GM18520 (cell line): ENCODE results near the gene DQX1.

ENCODE experiments used
- ATAC-seq: cut with Tn5 transposase; IDR thresholded peaks from one replicate; pipeline ENCODE4 v1.9.1; 2021; ENCODE audit not compliant: unreplicated experiment

The DQX1 gene

DNA sequence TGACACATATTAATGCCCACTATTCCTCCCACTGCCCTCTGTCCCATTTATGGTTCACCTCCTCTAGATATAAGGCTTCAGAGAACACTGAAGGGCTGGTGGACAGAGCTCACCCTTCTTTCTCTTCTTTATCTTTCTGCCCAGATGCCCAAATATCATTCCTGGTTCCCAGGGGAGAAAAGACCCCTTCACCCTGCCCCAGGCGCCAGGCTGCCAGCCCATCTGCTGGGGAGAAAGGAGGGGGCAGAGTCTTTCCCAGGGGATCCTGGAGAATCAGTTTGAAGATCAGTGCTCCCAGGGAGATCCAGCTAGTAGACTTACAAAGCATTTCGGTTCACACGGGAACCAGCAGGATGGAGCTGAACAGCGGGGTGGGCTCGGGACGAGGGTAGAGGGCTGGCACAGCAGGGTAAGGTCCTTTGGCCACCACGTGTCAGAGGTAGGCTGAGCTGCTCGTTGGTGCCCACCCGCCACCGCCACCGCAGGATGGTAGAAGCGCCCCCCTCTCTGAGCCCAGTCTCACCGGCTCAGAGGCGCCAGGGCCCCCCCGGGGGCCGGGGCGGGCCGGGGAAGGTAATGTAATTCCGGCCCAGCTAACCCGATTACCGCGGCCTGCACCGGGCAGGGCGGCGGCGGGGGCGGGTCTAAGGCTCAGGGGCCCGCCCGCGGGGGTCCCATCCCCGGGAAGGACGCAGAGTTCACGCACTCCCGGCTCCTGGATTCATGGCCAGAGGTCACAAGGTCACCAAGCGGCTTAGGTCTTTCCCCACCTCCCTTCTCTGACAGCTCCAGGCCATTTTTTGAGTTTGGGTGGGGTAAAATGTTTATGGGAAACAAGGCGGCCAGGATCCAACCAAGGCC, 13.1 kb downstream of the DQX1 start:
- no peak for ATAC-seq

DNA sequence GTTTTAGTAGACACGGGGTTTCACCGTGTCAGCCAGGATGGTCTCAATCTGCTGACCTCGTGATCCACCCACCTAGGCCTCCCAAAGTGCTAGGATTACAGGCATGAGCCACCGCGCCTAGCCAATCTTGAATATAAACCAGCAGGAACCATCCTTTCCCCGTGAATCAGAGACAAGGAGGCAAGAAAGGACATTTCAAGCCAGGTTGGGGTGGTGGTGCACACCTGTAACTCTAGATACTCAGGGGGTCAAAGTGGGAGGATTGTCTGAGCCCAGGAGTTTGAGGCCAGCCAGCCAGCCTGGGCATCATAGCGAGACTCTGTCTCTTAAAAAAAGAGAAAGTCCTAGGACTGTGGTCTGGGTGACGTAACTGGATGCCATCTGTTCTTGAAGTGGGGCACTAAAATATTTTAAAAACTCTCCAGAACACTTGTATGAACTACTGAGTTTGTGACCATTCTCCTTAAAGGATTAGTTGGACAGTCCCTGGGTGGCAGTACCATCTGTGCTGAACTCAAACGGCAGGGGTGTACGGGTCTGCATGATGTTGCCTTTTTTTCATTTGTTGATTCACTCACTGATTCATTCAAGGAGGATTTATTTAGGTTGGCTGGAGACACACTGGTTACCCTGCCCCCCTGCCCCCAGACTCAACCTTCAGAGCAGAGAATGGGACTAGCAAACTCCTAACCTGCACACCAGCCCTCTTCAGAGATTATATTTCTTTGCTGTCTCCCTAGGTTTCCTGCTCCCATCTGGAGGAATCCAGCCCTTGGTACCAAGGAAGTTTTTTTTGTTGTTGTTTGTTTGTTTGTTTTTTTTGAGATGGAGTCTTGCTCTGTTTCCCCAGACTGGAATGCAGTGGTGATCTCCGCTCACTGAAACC, 14.7 kb downstream of the DQX1 start:
- no peak for ATAC-seq

DNA sequence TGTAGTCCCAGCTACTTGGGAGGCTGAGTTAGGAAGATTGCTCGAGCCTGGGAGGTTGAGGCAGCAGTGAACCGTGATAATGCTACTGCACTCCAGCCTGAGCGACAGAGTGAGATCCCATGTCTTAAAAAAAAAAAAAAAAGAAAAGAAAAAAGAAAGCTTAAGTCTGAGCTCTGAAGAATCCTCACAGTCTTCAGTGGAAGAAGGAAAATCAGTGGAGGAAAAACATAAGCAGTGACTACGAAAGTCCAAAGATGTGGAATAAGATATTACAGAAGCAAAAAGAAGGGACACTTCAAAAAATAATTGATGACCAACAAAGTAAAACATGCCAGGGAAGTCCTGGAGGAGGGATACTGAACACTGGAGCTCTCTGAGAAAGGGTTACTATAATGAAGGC, 15.8 kb downstream of the DQX1 start:
- no peak for ATAC-seq

DNA sequence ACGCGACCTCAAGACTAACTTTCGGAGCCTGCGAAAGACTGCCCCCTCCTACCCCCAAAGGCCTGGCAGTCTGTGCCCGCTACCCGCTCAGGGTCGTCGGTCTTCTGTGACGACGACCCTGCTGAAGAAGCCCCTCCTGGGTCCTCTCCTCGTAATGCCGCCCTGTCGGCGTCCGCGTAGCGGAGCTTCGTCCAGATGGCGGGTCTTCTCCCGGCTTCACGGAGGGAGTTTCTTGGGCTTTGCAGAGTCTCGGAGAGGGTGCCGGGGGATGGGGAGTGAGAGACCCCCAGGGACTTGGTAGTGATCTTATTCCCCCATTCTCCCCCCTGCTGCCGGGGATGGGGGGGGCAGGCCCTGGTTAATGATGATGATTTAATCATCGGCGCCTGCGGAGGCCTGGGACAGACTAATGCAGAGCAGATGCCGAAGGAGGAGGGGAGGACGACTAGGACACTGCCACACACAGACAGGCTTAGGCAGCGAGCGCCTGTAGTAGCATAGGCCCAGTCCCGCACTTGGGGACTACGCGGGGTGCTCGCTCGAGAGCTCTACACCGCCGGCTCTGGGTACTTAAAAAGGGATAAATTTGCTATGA, 18.0 kb downstream of the DQX1 start:
- no peak for ATAC-seq

DNA sequence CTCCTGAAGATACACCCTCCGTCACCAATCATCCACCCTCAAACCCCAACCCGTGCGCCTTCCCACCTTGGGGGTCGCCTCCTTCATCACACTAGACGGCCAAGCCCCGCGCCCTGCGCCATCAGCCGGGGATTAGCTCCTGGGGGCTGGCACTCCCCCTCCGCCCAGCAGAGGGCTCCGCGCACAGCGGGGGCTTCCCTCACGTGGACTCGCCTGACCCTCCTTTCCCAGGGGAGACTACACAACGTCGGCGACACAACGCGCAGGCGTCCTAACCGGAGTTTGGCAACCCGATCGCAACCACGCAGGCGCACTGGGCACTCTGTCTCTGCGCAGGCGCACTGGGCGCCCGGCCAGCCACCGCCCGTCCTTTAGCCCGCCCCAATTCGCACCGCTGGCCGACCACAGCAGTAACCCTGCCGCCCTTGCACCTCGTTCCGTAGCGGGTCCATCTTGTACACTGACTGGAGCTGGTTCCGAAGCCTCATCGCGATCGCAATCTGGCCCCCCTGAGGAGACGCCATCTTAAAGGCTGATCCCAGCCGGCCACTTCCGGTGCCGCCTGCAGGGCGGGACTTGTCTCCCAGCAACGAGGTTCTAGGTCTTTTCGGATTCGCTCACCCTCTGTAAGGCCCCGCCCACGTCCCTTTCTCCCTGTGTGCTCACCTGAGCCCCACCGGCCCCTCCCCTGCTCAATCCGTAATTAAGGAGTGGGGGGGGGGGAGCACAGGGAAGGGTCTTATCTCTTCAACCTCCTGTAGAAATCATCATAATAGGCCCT, 18.7 kb downstream of the DQX1 start, which contains the start of gene PCGF1:
PCGF1 (minus strand) TSS at position 551 of the 781 bp plus-strand sequence; CDS start at position 524, 27 bp downstream.
- ATAC-seq: peak; percentile 78

DNA sequence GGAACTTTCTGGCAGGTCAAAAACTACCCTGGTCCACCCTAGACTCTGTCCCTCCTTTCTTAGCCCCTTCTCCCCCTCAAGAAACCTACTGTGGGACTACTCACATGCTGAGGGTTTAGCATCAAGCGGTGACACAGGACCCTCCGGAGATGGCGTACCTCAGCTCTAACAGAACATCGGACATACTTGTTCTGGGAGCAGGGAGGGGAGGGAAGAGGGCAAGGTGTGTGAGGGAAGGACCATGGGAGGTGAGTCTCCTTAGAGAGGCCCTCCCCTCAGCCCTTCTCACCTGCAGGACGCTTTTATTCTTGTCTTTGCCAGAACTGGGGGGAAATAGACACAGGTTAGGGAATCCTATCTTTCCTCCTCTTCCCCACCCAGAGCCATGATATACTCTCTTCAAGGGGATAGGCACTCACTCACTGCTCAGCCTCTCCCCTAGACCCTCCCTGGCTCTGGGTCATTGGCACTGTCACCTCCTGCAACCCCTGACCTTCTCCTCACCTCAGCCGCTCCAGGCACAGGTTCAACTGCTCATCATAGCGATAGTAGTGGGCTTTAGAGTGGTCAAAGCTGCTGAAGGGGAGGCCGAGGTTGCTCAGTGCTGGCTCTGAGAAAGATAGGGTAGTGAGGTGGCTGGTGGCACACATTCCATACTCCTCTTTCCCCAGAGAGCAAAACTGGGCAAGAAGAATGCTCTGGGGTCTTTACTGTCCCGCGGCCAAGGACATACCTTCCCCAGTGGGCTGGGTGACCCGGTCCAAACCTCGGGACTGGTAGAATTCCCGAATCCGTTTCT, 20.4 kb downstream of the DQX1 start:
- no peak for ATAC-seq

DNA sequence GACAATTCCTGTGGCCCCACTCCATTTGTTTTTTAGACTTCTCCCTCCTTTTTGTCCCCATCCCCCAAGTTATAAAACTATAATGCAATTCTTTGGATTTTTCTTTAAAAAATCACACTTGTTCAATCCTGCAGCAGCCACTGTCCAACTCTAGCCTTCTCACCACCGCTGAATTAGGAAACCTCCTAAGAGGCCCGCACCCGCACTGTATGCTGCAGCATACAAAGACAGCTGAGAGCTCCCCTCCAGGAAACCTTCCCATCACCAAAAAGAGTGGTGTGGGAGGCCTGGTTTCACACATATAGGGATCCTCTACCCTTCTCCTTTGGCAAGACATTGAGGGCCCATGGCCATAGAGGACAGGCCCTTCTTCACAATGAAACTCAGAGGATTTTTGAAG, 21.4 kb downstream of the DQX1 start:
- no peak for ATAC-seq

DNA sequence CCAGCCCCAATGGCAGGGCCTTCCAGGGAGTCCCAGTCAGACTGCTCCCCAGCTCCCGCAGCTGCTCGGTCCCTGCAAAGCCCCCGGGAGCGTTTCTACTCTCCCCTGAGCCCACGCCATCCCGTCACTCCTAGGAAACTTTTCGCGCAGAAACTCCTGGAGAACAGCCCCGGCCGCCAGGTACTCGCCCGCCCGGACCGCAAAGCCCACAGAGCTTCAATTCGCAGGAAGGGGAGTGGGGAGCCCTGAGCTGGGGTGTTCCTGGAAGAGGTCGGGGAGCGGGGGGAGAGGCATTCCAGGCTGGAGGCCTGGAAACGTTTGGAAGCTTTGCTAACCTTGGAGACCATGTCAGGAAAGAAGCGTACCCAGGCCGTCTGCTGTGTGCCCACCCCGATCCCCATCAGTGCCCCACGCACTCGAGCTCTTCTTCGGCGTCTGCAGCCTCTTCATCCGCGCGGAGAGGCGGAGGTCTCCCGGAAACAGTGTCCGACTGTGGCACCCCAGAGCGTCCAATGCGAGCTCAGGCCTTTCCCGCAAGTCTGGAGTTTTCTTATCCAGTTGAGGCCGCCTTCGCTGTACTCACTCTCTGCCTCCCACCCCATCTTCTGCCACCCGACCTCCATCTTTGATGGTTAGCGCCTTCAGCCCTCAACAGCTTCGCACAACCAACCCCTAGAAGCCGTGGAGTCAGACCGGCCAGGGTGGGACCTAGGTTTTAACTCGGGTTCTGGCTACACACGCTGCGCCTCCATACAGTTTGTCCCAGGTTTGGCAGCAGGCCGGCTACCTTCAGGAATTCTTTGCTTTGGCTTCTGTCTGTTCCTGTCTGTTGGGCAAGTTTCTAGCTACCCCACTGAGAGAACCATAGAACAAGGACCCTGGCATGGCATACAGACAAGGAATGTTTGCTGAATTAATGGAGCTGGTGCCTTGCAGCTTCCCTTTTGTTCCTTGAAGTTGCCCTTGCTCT, 22.2 kb downstream of the DQX1 start:
- no peak for ATAC-seq

DNA sequence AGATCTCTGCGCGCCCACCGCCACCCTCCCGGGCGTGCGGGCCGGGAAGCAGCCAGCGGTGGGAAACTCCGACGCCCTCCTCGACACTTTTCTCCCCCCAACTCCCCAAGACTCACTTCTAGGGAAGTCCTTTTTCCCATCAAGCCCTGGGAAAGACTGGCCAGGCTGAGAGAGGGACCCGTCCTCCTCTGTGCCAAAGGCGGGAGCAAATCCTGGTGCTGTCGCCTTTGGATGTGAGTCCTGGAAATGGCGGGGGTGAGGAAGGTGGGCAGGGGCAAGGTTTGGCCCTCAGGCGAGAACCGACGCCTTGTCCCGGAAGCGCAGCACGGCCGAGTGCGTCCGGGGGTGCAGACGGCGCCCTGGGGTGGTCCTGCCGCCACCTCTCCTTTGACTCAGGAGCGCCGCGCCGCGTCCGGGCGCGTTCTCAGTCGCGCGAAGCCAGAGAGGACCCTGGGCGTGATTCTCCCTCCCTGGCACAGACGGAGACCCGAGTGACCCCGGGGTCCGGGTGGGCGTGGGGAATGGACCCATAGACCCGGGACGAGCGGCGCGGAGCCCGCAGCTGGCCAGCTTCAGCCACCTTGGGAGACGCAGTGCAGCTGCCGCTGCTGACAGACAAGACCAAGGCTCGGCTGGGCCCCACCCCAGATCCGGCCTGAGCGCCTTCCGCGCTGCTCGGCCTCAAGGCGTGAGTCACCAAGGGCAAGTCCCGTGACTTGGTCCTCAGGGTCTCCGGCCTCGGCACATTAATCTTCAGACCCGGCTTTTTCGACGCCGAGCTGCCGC, 23.1 kb downstream of the DQX1 start:
- peak; percentile 37 for ATAC-seq

DNA sequence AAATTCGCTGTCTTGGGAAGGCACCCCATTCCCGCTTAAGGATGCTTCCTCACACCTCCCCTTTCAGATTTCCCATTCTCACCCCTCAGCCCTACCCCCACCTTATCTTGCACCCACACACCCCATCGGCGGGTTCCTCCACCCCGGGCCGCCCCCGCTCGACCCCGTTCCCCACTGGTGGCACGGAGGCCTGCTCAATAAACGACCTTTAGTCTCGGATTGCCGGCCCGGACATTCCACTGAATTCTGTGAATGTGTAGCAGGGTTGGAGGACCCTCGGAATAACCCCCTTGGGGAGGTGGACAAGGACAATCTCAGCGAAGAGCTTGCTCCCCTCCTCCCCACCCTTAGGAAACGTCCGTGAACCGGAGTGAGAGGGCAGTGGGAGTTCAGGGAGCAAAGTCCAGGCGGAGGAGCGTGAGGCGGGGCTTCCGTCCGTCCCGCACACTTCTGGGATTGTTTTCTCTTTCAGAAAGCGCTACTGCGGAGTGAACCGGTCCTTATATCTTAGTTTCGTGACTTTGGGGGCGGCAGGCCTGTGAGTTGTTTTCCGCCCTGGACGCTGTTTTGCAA, 23.8 kb downstream of the DQX1 start:
- ATAC-seq: no peak

DNA sequence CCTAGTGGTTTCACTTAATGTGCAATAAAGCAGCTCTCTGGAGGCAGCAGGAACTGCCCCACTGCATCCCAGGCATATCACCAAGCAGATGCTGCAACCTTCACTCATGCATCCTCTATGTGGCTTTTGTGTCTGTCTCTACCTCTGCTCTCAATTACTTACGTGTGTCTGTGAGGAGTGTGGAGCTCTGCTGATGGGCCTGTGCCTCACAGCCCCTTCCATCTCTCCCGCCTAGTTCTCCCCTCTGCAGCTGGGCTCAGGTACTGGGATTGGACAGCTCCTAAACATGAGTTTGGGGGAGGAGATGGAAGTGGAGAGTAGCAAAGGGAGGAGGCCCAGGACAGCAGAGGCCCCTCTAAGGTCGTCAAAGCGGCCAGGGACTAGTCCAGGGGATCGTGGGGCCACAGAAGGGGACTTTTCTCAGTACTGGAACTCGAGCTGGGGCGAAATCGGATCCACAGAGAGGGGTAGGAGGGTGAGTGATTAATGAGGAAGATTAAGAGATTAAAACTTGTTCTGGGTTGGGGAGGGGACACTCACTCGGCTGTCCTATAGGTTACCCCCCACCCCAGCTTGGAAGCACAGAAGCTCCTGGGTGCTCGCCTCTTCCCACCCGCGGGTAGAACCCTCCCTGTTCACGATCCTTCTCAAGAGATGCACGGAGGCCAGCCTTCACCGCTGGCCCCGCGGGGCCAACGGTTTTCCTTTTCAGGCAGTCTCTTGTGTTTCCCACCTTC, 24.5 kb downstream of the DQX1 start:
- no peak for ATAC-seq

DNA sequence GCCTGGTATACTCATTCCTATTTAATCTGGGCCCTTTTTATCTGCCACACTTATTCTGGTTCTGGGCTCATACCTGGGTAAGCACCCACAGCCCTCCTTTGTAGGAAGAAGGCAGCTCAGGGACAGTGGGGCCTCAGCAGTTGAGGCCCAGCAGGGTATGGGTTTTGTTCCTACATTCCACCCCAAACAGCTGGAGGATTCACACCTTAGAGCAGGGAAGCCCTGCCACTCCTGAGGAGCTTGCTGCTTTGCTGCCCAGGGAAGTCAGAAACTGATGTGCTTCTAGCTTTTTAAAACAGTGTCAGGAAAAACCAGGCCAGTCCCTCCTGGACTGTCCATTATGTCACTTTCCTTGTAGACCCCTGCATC, 25.5 kb downstream of the DQX1 start:
- ATAC-seq: no peak

DNA sequence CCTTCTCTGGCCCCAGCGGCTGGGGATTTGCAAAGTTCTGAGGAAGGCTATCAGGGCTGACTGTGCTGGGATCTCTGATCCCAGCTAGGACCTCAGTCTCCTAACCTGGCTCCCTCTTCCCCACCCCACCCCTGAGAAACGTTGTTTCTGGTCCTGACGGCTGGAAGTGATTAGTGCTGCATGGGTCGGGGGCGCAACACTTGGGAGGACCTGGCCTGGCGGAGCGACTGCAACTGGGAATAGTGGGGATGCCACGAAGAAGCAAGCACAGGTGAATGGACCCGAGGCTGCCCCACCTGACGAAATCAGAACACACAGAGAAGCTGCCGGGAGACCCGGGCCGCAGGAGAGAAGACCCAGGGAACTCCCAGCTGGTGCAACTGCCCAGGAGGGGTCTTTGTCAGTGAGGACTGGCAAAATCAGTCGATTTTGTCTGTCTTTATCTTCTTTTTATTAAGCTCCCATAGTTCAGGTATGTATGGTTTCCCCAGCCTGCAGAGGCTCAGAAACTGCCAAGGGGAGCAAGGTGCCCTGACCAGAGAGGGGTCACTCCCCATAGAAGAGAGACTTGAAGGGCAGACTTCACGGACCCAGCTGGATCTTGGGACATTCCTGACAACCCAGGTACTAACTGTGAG, 26.0 kb downstream of the DQX1 start:
- ATAC-seq: no peak

DNA sequence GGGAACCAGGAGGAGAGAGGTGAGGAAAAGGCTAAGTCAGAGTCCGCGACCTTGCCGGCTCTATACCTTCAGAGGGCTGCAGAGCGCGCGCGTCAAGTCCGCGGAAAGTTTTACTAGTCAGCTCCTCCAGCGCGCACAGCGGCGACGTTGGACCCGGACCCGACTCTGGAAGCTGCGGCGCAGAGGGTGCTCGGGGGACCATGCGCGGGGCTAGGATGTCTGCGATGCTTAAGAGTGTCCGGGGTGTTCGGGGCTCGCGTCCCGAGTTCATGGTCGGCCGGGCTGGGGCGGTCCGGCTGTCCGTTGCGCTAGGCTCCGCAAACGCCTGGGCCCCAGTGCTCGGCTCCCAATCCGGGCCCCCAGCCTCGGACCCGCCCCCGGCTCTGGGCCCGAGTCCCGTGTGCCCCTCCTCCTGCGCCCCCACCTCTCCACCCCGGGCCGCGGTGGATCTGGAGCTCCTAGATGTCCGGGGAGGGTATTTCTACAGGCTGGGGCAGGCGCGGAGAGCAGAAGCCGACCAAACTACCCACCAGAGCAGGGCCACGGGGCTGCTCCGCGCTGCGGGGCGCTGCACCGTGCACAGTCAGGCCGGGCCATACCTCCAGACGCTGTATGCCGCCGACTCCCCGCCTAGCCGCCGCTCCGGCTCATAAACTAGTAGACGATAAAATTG, 26.6 kb downstream of the DQX1 start, which contains the start of gene LBX2:
LBX2 (minus strand) TSS at position 337 of the 673 bp plus-strand sequence; CDS start at position 271, 66 bp downstream.
- ATAC-seq: no peak

DNA sequence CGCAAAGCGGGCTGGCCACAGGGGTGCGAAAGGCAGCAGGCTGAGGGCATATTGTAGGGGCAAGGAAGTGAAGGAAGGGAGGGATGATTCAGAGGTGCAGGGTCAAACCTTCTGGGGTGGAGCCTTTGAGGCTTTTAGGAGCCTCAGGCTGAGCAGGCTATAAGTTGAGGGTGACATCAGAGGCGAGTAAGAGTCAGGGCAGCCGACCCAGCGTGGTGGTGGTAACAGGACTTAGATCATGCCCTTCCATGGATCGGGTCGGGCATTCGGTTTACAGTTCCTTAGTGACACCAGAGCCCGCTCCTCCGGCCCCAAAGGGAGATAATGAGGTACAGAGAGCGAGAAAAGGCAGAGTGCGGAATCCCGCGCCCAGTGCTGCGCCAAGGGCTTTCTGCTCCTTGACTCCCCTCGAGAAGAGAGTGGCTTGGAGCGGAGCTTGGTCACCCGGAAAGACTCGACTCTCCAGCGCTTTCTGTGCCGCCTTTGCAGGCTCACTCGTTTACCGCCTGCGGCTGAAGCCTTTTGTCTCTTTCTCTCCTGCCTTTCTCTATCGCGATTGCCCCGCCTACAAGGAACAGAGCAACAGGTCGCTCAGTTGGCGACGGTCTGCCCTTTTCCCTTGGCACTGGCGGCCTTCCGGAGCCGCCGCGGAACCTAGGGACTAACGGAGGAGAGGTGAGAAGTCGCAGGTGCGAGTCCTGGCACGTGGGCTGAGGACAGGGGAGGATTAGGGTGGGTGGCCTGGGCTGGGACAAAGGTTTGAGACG, 27.3 kb downstream of the DQX1 start:
- ATAC-seq: no peak
